HEK293 (cell line): ENCODE results near the gene MED15.

ENCODE experiments used
- CTCF ChIA-PET: fragments of 350-600 bp; formaldehyde crosslinking; extraction: SDS; loops from one replicate; lab custom pipeline; 2021; ENCODE audit warnings: antibody characterized with exemption; lab: Yijun Ruan, JAX
- POLR2A ChIA-PET: fragments of 300-600 bp; formaldehyde crosslinking; extraction: SDS; loops from one replicate; lab custom pipeline; 2020; ENCODE audit warnings: antibody characterized with exemption, inconsistent platforms; lab: Yijun Ruan, JAX
- H3K27ac ChIP-seq: fragments of 200-500 bp; sonication (Bioruptor generic); 2 replicates; pipeline ENCODE4 v1.5.1; 2014; ENCODE audit warnings: low read depth, low read length, control low read depth, inconsistent platforms; ENCODE audit errors: extremely low read depth
- H3K36me3 ChIP-seq, 2 experiments: fragments of 200-500 bp in 1 of 2; sonication (Bioruptor generic) in 1 of 2; 1 replicate in 1 of 2; 2 replicates in 1 of 2; pipeline ENCODE4 v1.5.1; 2014 to 2017; ENCODE audit warnings: inconsistent platforms in 2 of 2, low read length in 2 of 2; ENCODE audit not compliant: control insufficient read depth in 2 of 2, insufficient read depth in 1 of 2
- H3K4me1 ChIP-seq: fragments of 200-500 bp; sonication (Bioruptor generic); 2 replicates; pipeline ENCODE4 v1.5.1; 2014; ENCODE audit warnings: mild to moderate bottlenecking, low read length, inconsistent platforms; ENCODE audit not compliant: control insufficient read depth, insufficient read depth
- H3K4me3 ChIP-seq: 2 replicates; pipeline ENCODE4 v1.5.1; 2011; ENCODE audit warnings: low read depth, mild to moderate bottlenecking, control low read depth, low read length, moderate library complexity
- H3K9me3 ChIP-seq: fragments of 200-500 bp; sonication (Bioruptor generic); 2 replicates; pipeline ENCODE4 v1.5.1; 2014; ENCODE audit warnings: low read depth, low read length, inconsistent platforms; ENCODE audit not compliant: control insufficient read depth, insufficient read depth
- BCL11A ChIP-seq: fragments of 450-650 bp; formaldehyde crosslinking; IDR thresholded peaks from 2 replicates; pipeline ENCODE4 v1.5.1; 2016; ENCODE audit warnings: low read depth, missing biosample characterization, missing genetic modification characterization
- GLIS1 ChIP-seq: fragments of 450-650 bp; formaldehyde crosslinking; IDR thresholded peaks from 2 replicates; pipeline ENCODE4 v1.5.1; 2016; ENCODE audit warnings: missing biosample characterization, missing genetic modification characterization
- IKZF3 ChIP-seq: fragments of 450-650 bp; IDR thresholded peaks from 2 replicates; pipeline ENCODE4 v1.5.0; 2018; ENCODE audit warnings: missing biosample characterization, mild to moderate bottlenecking, missing genetic modification characterization, moderate library complexity
- ZBTB17 ChIP-seq: fragments of 450-650 bp; formaldehyde crosslinking; IDR thresholded peaks from 2 replicates; pipeline ENCODE4 v1.5.1; 2016; ENCODE audit warnings: missing biosample characterization, missing genetic modification characterization
- ZBTB7A ChIP-seq: fragments of 450-650 bp; formaldehyde crosslinking; IDR thresholded peaks from 2 replicates; pipeline ENCODE4 v1.5.1; 2016; ENCODE audit warnings: low read depth, missing biosample characterization, missing genetic modification characterization
- ZNF121 ChIP-seq: fragments of 450-650 bp; formaldehyde crosslinking; IDR thresholded peaks from 2 replicates; pipeline ENCODE4 v1.5.1; 2016; ENCODE audit warnings: missing biosample characterization, missing genetic modification characterization
- ZNF132 ChIP-seq: fragments of 450-650 bp; formaldehyde crosslinking; IDR thresholded peaks from 2 replicates; pipeline ENCODE4 v1.5.1; 2017; ENCODE audit warnings: missing biosample characterization, missing genetic modification characterization, borderline replicate concordance
- ZNF324 ChIP-seq: fragments of 450-650 bp; formaldehyde crosslinking; IDR thresholded peaks from 2 replicates; pipeline ENCODE4 v1.5.1; 2016; ENCODE audit warnings: missing biosample characterization, missing genetic modification characterization
- ZNF404 ChIP-seq: fragments of 450-650 bp; formaldehyde crosslinking; IDR thresholded peaks from 2 replicates; pipeline ENCODE4 v1.5.1; 2017; ENCODE audit warnings: missing biosample characterization, missing genetic modification characterization
- ZNF677 ChIP-seq: fragments of 450-650 bp; IDR thresholded peaks from 2 replicates; pipeline ENCODE4 v1.5.0; 2018; ENCODE audit warnings: missing biosample characterization, mild to moderate bottlenecking, missing genetic modification characterization, moderate library complexity
- ZNF777 ChIP-seq: fragments of 450-650 bp; formaldehyde crosslinking; IDR thresholded peaks from 2 replicates; pipeline ENCODE4 v1.5.1; 2017; ENCODE audit warnings: missing biosample characterization, missing genetic modification characterization, borderline replicate concordance
- ZNF791 ChIP-seq: fragments of 450-650 bp; formaldehyde crosslinking; IDR thresholded peaks from 2 replicates; pipeline ENCODE4 v1.5.1; 2016; ENCODE audit warnings: missing biosample characterization, missing genetic modification characterization
- ZNF837 ChIP-seq: fragments of 450-650 bp; formaldehyde crosslinking; IDR thresholded peaks from 2 replicates; pipeline ENCODE4 v1.5.1; 2016; ENCODE audit warnings: missing biosample characterization, missing genetic modification characterization
- TF ChIP-seq, protein P1 (sequence below): fragments of 450-650 bp; formaldehyde crosslinking; IDR thresholded peaks from 2 replicates; pipeline ENCODE4; 2016; ENCODE audit warnings: missing biosample characterization, missing genetic modification characterization

The MED15 gene

DNA sequence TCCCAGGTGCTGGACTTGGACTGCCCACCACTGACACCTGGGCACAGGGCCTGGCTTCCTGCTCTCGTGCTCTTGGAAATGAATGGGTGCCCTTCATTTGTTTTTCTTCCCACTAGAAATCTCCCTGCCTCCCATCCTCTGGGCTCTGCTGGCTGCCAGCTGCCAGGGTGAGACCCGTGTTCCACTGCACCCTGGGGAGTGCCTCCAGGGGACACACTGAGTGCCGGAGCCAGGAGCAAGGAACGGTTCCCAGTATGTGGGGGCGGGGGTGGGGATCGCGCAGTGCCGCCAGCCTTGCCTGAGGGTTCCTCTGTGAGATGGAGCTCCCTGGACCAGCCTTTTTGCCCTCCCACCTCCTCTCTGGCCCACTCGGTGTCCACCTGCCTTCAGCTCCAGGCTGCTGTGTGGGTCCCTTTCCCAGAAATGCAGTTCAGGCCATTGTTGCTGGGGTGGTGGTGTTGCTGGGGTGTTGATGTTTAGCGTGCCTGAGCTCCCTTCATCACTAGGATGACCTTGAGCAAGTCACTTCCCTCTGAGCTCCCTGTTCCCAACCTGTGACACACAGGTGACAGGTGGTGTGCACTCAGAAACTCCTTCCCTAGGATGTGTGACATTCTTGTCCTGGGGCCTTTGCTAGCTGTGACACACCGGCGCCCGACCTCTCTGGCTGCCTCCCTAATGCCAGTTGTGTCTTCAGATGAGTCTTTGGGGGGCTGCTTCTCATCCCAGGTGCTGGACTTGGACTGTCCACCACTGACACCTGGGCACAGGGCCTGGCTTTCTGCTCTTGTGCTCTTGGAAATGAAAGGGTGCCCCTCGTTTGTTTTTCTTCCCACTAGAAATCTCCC lies 72.1 kb downstream of the MED15 start (continued):
- TF ChIP-seq BCL11A (tag by site-specific recombination), result no peak

DNA sequence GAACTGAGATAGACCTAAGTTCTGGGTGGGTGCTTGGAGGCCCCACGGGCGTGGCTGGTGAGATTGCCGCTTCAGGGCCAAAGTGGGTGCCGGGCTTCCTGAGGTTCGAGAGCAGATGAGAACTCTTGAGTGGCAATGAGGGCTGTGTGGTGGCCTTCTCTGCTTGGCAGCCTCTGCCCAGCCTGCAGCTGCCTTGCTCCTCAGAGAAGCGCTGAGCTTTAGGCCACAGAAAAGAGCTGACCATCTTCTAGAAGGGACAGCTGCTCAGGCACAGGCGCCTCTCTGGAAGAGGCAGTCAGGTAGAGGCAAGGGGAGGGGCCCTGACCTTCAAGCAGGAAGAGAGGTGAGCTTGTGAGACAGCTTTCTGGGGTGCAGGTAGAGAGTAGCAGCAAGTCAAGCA lies 72.8 kb downstream of the MED15 start:
- Histone ChIP-seq H3K4me3 (no peak overlapping the region), H3K36me3 (peaks cover 3 to 99% of the 10 kb centered on the region in 2 experiments; a peak in 2 of 3 replicates), H3K27ac (no peak overlapping the region), H3K4me1 (no peaks in the 10 kb centered on the region), H3K9me3 (no peaks in the 10 kb centered on the region)
- ChIA-PET CTCF (interaction anchor here (1.5 to 2.1 kb wide), 3 partner anchors 9 to 16 kb away, joined by 3 to 8 read pairs (median 8); no protein-coding TSS in a partner anchor), POLR2A (no interaction called here)
- TF ChIP-seq ZNF791 (tag by site-specific recombination), result no peak
- TF ChIP-seq, protein P1, sequence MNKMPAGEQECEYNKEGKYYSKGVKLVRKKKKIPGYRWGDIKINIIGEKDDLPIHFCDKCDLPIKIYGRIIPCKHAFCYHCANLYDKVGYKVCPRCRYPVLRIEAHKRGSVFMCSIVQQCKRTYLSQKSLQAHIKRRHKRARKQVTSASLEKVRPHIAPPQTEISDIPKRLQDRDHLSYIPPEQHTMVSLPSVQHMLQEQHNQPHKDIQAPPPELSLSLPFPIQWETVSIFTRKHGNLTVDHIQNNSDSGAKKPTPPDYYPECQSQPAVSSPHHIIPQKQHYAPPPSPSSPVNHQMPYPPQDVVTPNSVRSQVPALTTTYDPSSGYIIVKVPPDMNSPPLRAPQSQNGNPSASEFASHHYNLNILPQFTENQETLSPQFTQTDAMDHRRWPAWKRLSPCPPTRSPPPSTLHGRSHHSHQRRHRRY (tag by site-specific recombination), result no peak

DNA sequence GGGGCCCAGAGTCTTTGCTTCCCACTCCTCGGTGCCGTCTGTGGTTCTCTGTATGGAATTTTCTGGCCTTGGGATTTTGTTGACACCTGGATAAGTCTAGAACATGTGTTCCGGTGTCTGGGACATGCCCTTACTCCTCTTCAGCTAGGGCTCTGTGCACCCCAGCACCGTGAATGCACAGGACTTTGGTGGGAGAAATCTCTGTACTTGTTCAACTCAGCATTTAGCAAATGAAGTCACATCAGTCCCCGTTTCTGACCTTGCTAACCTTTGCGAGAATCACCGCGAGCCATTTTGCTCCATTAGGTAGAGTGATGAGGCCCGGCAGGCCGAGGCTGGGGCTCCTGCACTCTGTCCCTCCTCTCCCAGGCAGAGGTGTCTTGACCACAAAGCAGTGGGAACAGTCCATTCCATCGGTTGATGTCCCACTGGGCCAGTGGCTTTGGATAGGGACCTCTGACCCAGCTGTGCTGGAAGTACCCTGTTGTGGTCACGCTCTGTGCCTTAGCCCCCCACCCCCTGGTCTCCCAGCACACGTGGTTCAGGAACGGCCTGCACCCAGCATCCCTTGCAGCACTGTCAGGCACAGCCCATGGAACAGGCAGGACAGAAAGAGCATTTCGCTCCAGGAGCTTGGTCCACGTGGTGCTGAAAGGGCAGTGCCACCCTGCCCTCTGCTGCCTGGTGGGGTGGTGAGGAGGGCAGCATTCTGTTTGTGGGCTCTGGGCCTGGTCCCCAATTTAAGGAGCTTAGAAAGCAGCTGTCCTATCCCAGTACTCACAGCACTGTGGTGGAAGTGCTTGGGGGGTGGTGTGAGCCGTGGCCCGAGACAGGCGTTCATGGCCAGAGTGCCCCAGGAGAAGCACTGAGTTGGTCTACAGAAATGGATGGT lies 73.4 kb downstream of the MED15 start:
- no peak overlapping the region for H3K4me3 ChIP-seq
- H3K36me3 ChIP-seq, result peaks cover 3 to 100% of the 10 kb centered on the region in 2 experiments; a peak in 2 of 3 replicates
- no peaks in the 10 kb centered on the region for H3K9me3 ChIP-seq
- H3K4me1 ChIP-seq, result no peaks in the 10 kb centered on the region
- TF ChIP-seq IKZF3 (tag by site-specific recombination) (no peak), ZNF132 (tag by site-specific recombination) (no peak), ZNF404 (no peak), ZBTB7A (tag by site-specific recombination) (no peak)
- ChIA-PET CTCF (interaction anchor here (0.6 to 2.1 kb wide), 5 partner anchors 10 to 124 kb away, joined by 5 to 8 read pairs (median 7); no protein-coding TSS in a partner anchor), POLR2A (no interaction called here)
- H3K27ac ChIP-seq, result no peak overlapping the region

DNA sequence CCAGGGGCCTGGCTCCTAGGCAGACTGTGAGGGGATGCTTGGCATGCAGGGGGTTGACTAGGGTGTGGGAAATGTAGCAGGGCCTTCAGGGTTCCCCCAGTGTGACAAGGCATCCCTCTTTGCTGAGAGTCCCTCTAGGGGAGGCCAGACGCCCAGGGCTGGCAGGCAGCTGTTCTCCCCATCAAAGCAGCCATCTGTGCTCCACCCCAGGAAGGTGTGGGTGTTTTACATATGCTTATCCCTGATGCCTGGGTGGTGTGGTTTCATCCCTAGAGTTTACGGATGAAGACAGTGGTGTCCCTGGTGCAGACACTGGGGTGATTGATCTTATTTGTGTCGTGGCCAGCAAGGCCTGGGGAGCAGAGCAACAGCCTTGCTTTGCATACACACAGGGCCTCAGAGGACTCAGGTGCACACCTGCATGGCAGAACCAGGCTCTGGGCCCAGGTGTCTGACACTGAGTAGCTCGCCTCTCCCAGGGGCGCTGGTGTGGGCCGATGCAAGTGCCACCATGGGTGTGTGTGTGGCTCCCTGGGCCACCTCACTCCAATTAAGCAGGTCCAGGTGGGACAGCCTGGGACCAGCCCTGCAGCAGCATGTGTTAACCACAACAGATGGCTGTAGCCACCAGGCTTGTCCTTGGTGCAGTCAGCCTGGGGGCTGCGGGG lies 74.2 kb downstream of the MED15 start:
- Histone ChIP-seq H3K27ac (no peak overlapping the region), H3K36me3 (peaks cover 3 to 100% of the 10 kb centered on the region in 2 experiments; a peak in 2 of 3 replicates), H3K9me3 (no peaks in the 10 kb centered on the region), H3K4me3 (no peak overlapping the region)
- no peak for TF ChIP-seq ZNF324
- peak; percentile 50 for TF ChIP-seq GLIS1 (tag by site-specific recombination)
- TF ChIP-seq, all 188 proteins: peak for 1
- H3K4me1 ChIP-seq, result no peaks in the 10 kb centered on the region
- CTCF ChIA-PET, result interaction anchor here (0.9 to 1.8 kb wide), 3 partner anchors 14 to 24 kb away, joined by 5 to 8 read pairs (median 7); no protein-coding TSS in a partner anchor
- POLR2A ChIA-PET, result no interaction called here

DNA sequence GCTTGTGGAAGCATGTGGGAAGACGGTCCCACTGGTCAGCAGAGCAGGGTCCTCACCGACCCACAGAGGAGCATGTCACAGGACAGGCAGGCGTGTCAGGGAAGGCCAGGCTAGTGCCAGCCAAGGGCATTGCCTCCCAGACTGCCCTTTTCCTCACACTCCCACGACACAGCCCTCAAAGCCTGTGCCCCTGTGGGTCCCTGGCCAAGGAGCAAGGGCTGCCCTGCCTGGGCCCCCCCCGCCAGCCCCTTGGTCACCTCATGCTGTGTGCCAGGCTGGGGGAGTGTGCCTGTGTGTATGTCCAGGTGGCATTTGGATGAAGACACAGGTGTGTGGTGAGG lies 74.7 kb downstream of the MED15 start:
- H3K36me3 ChIP-seq, result peaks cover 3 to 100% of the 10 kb centered on the region in 2 experiments; a peak in 2 of 3 replicates
- ChIA-PET CTCF (interaction anchor here (1.8 to 2.6 kb wide), 2 partner anchors 16 to 17 kb away, joined by 8 to 21 read pairs; no protein-coding TSS in a partner anchor), POLR2A (interaction anchor here (0.9 kb wide), 1 partner anchor 10 kb away, joined by 3 read pairs; no protein-coding TSS in a partner anchor)
- H3K9me3 ChIP-seq, result no peaks in the 10 kb centered on the region
- H3K4me3 ChIP-seq, result no peak overlapping the region
- no peak for TF ChIP-seq ZNF837 (tag by site-specific recombination)
- no peak for TF ChIP-seq ZNF121
- TF ChIP-seq ZNF777, result no peak
- TF ChIP-seq ZBTB17 (tag by site-specific recombination), result no peak
- TF ChIP-seq ZNF677 (tag by site-specific recombination), result no peak
- no peak for TF ChIP-seq ZBTB7A (tag by site-specific recombination)
- no peaks in the 10 kb centered on the region for H3K4me1 ChIP-seq
- no peak overlapping the region for H3K27ac ChIP-seq
